Liver (tissue), 3 donors: ENCODE data around the gene RUFY4.

ENCODE experiments used
- EGR1 ChIP-seq, 2 donors: IDR thresholded peaks; 2 replicates each; pipeline ENCODE4 v1.6.1; 2016 to 2018; ENCODE audit warnings: antibody characterized with exemption in 2 of 2, low read depth in 2 of 2
- JUND ChIP-seq, 2 donors: IDR thresholded peaks; 2 replicates each; pipeline ENCODE4 v1.6.1; 2016; ENCODE audit warnings: antibody characterized with exemption in 2 of 2
- RAD21 ChIP-seq, 2 donors: IDR thresholded peaks; 2 replicates each; pipeline ENCODE4 v1.6.1; 2016; ENCODE audit warnings: antibody characterized with exemption in 2 of 2, mild to moderate bottlenecking in 2 of 2
- SP1 ChIP-seq: IDR thresholded peaks from 2 replicates; pipeline ENCODE4 v1.6.1; 2018; ENCODE audit warnings: antibody characterized with exemption, mild to moderate bottlenecking
- TAF1 ChIP-seq: conservative IDR thresholded peaks from 2 replicates; pipeline ENCODE4 v1.6.1; 2016; ENCODE audit warnings: antibody characterized with exemption, mild to moderate bottlenecking
- YY1 ChIP-seq: IDR thresholded peaks from 2 replicates; pipeline ENCODE4 v1.6.1; 2016; ENCODE audit warnings: antibody characterized with exemption, mild to moderate bottlenecking
- TF ChIP-seq, protein P1 (sequence below): fragments of 150-350 bp; IDR thresholded peaks from 2 replicates; pipeline ENCODE4 v1.5.1; 2017; ENCODE audit warnings: improper control_type of control experiment, low read depth, low read length; ENCODE audit not compliant: missing input control
- TF ChIP-seq, protein P2 (sequence below): IDR thresholded peaks from 2 replicates; pipeline ENCODE4 v1.6.1; 2016; ENCODE audit warnings: antibody characterized with exemption
- TF ChIP-seq, protein P3 (sequence below): IDR thresholded peaks from 2 replicates; pipeline ENCODE4 v1.6.1; 2016; ENCODE audit warnings: antibody characterized with exemption
- donor health status: healthy.
- donor health status: healthy.

DNA sequence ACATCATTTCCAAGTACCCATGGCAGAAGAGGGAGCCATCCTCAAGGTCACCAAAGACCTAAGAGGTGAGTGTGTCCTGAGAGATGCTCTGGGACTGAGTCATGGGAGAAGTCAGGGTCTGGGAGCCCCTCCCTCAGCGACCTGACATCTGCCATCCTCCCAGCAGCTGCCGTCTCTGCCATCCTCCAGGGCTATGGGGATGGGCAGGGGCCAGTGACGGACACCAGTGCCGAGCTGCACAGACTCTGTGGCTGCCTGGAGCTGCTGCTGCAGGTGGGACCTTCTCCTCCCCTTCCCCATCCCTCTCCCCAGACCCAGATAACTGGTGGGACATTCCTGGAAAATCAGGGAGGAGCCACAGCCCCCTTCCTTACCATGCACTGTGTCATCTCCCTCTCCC is 1.5 kb downstream of the RUFY4 start:
- TF ChIP-seq, protein P1, sequence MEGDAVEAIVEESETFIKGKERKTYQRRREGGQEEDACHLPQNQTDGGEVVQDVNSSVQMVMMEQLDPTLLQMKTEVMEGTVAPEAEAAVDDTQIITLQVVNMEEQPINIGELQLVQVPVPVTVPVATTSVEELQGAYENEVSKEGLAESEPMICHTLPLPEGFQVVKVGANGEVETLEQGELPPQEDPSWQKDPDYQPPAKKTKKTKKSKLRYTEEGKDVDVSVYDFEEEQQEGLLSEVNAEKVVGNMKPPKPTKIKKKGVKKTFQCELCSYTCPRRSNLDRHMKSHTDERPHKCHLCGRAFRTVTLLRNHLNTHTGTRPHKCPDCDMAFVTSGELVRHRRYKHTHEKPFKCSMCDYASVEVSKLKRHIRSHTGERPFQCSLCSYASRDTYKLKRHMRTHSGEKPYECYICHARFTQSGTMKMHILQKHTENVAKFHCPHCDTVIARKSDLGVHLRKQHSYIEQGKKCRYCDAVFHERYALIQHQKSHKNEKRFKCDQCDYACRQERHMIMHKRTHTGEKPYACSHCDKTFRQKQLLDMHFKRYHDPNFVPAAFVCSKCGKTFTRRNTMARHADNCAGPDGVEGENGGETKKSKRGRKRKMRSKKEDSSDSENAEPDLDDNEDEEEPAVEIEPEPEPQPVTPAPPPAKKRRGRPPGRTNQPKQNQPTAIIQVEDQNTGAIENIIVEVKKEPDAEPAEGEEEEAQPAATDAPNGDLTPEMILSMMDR, result no peak
- TF ChIP-seq SP1, result no peak
- no peak for TF ChIP-seq TAF1
- TF ChIP-seq, protein P2, sequence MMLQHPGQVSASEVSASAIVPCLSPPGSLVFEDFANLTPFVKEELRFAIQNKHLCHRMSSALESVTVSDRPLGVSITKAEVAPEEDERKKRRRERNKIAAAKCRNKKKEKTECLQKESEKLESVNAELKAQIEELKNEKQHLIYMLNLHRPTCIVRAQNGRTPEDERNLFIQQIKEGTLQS, result no peak
- TF ChIP-seq, protein P3, sequence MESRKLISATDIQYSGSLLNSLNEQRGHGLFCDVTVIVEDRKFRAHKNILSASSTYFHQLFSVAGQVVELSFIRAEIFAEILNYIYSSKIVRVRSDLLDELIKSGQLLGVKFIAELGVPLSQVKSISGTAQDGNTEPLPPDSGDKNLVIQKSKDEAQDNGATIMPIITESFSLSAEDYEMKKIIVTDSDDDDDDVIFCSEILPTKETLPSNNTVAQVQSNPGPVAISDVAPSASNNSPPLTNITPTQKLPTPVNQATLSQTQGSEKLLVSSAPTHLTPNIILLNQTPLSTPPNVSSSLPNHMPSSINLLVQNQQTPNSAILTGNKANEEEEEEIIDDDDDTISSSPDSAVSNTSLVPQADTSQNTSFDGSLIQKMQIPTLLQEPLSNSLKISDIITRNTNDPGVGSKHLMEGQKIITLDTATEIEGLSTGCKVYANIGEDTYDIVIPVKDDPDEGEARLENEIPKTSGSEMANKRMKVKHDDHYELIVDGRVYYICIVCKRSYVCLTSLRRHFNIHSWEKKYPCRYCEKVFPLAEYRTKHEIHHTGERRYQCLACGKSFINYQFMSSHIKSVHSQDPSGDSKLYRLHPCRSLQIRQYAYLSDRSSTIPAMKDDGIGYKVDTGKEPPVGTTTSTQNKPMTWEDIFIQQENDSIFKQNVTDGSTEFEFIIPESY, result no peak
- TF ChIP-seq YY1, result no peak
- TF ChIP-seq RAD21 (IDR thresholded peaks at IDR 0.05), result no peak
- no peak for TF ChIP-seq EGR1 (IDR thresholded peaks at IDR 0.05; ENCODE audit: low read depth in 2 of 2)
- no peak for TF ChIP-seq JUND (IDR thresholded peaks at IDR 0.05)
